SH-SY5Y (cell line): ENCODE measurements around the gene TJP3.

Experiments
- GATA2 ChIP-seq: IDR thresholded peaks from 2 replicates; pipeline ENCODE4 v1.6.1; 2011; ENCODE audit warnings: mild to moderate bottlenecking, low read depth, low read length
- GATA3 ChIP-seq: IDR thresholded peaks from 2 replicates; pipeline ENCODE4 v1.6.1; 2011; ENCODE audit warnings: low read depth, mild to moderate bottlenecking, low read length, moderate library complexity

- no peak for TF ChIP-seq GATA3
- TF ChIP-seq GATA2: no peak
These were observed 40.4 kb upstream of the TJP3 start for GRCh38 chr19:3667766-3668165.
